AG04450 (cell line): ENCODE data around the gene MS4A10. TPM values are rescaled to one million over a fixed set of nuclear protein-coding genes. Genes with fewer than 3 reads are reported as not detected.
"Not testable (repeated sequence)": the region's sequence is repeated elsewhere in the genome, so short reads cannot be mapped to it uniquely, and the experiment has no call there.

ENCODE experiments used
- CTCF ChIA-PET: fragments of 300-600, 350-600 bp; formaldehyde crosslinking; extraction: SDS; loops from one replicate; lab custom pipeline; 2022; ENCODE audit warnings: antibody characterized with exemption, inconsistent platforms; lab: Charles Lee
- POLR2A ChIA-PET: fragments of 350-600 bp; formaldehyde crosslinking; extraction: SDS; loops from one replicate; lab custom pipeline; 2021; ENCODE audit warnings: antibody characterized with exemption, inconsistent platforms; lab: Yijun Ruan, JAX
- DNase-seq: peaks from one replicate; pipeline ENCODE4 v3.0.0-alpha.2; 2011; ENCODE audit warnings: low read depth, low spot score
- H3K27ac ChIP-seq: one replicate; pipeline ENCODE4 v1.5.1; 2012; ENCODE audit warnings: low read depth, low read length, control low read depth
- H3K27me3 ChIP-seq: one replicate; pipeline ENCODE4 v1.6.0; 2012; ENCODE audit warnings: low read length; ENCODE audit not compliant: control insufficient read depth, insufficient read depth
- H3K4me3 ChIP-seq: 2 replicates; pipeline ENCODE4 v1.5.1; 2011; ENCODE audit warnings: mild to moderate bottlenecking, low read depth, low read length, control low read depth
- H3K9me3 ChIP-seq: 2 replicates; pipeline ENCODE4 v1.5.1; 2012; ENCODE audit warnings: low read length; ENCODE audit not compliant: control insufficient read depth, insufficient read depth
- polyA plus RNA-seq: library from polyadenylated mRNA; depleted of rRNA; stranded (reverse); fragments of >200 nt; gene quantifications from 2 replicates; pipeline ENCODE4 v1.2.3, GENCODE V29; 2011
- TF ChIP-seq, protein P1 (sequence below): IDR thresholded peaks from 2 replicates; pipeline ENCODE4 v1.5.1; 2011; ENCODE audit warnings: low read depth, low read length, control low read depth, inconsistent platforms

The MS4A10 gene
- polyA plus RNA-seq, 1 experiment: not detected

DNA sequence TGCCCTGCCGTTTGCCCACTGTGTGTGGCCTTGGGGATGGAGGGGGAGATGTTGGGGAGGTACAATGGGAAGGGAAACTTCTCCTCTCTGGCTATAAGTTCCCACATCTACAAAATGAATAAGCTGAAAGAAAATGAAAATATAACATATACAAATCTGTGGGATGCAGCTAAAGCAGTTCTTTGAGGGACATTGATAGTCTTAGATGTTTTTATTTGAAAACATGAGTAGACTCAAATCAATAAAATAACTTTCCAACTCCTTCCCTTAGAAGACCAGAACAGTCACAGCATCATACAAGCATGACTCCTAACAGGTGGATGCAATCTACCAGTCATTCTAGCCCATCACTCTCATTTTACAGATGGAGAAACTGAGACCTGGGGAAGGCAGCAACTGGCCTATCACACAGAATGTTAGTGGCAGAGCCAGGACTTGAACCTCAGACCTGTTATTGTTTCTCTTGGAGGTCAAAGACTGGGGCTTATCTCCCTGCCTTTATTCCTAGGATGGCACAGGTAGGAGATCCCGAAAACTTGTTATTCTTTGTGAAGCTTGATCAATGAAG lies 31.5 kb downstream of the MS4A10 start:
- H3K27me3 ChIP-seq: peaks cover 15% of the 10 kb centered on the region
- CTCF ChIA-PET: interaction anchor here (0.7 kb wide), 1 partner anchor 38 kb away, joined by 3 read pairs; no protein-coding TSS in a partner anchor
- no peak for DNase-seq

DNA sequence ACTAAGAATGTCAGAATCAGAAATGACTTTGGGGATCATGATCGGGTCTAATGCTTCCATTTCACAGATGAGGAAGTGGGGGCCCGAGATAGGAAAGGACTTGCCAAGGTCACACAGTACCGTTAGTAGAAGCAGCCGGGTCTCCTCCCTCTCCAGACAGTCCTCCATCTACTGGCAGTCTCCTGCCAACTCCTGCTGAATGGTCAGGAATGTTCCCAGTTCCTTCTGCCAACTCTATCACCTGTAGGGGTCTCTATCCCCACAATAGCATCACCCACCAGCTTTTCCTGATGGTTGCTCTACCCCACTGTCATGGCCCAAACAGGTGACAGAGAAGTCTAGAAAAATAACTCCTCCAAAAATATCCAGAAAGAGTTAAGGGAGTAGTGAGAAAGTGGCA lies 32.9 kb downstream of the MS4A10 start:
- no peak for DNase-seq
- TF ChIP-seq, protein P1, sequence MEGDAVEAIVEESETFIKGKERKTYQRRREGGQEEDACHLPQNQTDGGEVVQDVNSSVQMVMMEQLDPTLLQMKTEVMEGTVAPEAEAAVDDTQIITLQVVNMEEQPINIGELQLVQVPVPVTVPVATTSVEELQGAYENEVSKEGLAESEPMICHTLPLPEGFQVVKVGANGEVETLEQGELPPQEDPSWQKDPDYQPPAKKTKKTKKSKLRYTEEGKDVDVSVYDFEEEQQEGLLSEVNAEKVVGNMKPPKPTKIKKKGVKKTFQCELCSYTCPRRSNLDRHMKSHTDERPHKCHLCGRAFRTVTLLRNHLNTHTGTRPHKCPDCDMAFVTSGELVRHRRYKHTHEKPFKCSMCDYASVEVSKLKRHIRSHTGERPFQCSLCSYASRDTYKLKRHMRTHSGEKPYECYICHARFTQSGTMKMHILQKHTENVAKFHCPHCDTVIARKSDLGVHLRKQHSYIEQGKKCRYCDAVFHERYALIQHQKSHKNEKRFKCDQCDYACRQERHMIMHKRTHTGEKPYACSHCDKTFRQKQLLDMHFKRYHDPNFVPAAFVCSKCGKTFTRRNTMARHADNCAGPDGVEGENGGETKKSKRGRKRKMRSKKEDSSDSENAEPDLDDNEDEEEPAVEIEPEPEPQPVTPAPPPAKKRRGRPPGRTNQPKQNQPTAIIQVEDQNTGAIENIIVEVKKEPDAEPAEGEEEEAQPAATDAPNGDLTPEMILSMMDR: no peak
- peaks cover 19% of the 10 kb centered on the region for H3K27me3 ChIP-seq
- POLR2A ChIA-PET: no interaction called here
- H3K9me3 ChIP-seq: peaks cover 6% of the 10 kb centered on the region; the same call in 1 of the 2 replicates
- CTCF ChIA-PET: no interaction called here
- H3K4me3 ChIP-seq: no peak overlapping the region
- no peak overlapping the region for H3K27ac ChIP-seq

More for the DNA sequence above, 31.5 kb downstream of the MS4A10 start:
- POLR2A ChIA-PET: no interaction called here
- H3K27ac ChIP-seq: no peak overlapping the region
- no peak overlapping the region for H3K4me3 ChIP-seq
- TF ChIP-seq, protein P1: no peak
- peaks cover 6% of the 10 kb centered on the region; the same call in 1 of the 2 replicates for H3K9me3 ChIP-seq

DNA sequence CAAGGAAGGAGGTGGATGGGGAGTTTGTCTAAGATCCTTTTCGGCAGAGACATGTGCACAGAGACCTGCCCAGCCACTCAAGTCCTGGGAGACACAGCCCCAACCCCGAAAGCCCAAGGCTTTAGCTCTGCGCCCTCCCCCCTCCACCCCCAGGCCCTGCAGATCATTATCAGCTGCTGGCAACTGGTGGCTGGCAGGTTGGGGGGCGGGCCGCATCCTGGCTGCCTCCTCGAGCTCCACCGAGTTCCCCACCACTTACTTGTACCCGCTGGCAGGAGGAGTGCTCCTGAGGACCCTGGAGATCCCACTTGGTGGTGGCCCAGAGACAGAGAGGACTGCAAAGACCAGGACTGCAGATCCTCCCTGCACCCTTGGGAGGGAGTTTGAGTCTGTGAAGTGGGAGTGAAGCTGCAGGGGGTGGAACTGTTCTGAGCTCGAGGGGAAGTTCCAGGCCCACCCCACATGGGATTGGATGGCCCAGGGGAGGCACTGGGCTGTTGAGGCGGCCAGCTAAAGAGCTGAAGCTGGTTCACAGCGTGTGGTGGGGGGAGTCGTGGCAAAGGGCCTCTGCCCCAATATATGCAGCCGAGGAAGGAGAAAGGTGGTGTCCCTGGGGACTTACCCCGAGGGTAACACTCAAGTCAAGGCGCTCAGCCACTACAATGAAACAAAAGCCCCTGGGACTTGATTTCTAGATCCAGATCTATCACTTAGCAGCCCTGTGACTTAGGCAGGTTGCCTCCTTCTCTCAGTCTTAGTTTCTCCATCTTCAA lies 36.9 kb downstream of the MS4A10 start:
- ChIA-PET CTCF (interaction anchor here (0.6 to 3.4 kb wide), 2 partner anchors 66 to 288 kb away, joined by 5 to 13 read pairs; no protein-coding TSS in a partner anchor), POLR2A (no interaction called here)

DNA sequence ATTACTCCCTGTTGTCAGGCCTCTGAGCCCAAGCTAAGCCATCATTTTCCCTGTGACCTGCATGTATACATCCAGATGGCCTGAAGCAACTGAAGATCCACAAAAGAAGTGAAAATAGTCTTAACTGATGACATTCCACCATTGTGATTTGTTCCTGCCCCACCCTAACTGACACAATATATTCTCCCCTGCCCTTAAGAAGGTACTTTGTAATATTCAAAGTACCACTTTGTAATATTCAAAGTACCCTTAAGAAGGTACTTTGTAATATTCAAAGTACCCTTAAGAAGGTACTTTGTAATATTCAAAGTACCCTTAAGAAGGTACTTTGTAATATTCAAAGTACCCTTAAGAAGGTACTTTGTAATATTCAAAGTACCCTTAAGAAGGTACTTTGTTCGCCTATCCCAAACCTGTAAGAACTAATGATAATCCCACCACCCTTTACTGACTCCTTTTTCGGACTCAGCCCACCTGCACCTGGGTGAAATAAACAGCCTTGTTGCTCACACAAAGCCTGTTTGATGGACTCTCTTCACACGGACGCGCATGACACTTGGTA lies 38.7 kb downstream of the MS4A10 start:
- H3K9me3 ChIP-seq, DNase-seq, H3K4me3 ChIP-seq, POLR2A ChIA-PET, H3K27ac ChIP-seq: not testable (repeated sequence)
- peaks cover 29% of the 10 kb centered on the region for H3K27me3 ChIP-seq
- CTCF ChIA-PET: interaction anchor here (1.4 to 17.5 kb wide), 2 partner anchors 65 to 76 kb away, joined by 4 to 317 read pairs; no protein-coding TSS in a partner anchor

More for the DNA sequence above, 36.9 kb downstream of the MS4A10 start:
- peaks cover under 1% of the 10 kb centered on the region; the same call in 1 of the 2 replicates for H3K9me3 ChIP-seq
- TF ChIP-seq, protein P1: no peak
- H3K27me3 ChIP-seq: peaks cover 19% of the 10 kb centered on the region
- H3K4me3 ChIP-seq: no peak overlapping the region
- no peak for DNase-seq
- H3K27ac ChIP-seq: no peak overlapping the region

DNA sequence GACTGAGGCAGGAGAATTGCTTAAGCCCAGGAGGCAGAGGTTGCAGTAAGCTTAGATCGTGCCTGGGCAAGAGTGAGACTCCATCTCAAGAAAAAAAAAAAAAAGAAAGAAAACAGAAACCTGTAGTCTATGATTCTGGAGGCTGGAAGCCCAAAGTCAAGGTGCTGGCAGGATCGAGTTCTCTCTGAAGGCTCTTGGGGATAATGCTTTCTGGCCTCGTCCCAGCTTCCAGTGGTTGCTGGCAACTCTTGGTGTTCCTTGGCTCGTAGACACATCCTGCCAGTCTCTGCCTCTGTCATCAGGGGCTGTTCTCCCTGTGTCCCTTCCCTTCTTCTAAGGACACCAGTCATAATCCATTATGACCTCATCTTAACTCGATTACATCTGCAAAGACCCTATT lies 40.0 kb downstream of the MS4A10 start:
- ChIA-PET CTCF (interaction anchor here (1.0 to 17.5 kb wide), 3 partner anchors 62 to 75 kb away, joined by 3 to 317 read pairs (median 4); no protein-coding TSS in a partner anchor), POLR2A (no interaction called here)
- DNase-seq: no peak
- TF ChIP-seq, protein P1: no peak
- H3K9me3 ChIP-seq: no peaks in the 10 kb centered on the region
- H3K27ac ChIP-seq: no peak overlapping the region
- H3K4me3 ChIP-seq: no peak overlapping the region
- H3K27me3 ChIP-seq: peaks cover 31% of the 10 kb centered on the region
